A549 (cell line): Measurements from ENCODE around the gene CTSA.

Experiments used
- CHD2 ChIP-seq: fragments of 150-350 bp; IDR thresholded peaks from 2 replicates; pipeline ENCODE4 v1.6.1; 2014; ENCODE audit warnings: low read length; ENCODE audit not compliant: partially characterized antibody
- EP300 ChIP-seq, 2 experiments: fragments of >200 bp; sonication (Bioruptor Twin); formaldehyde crosslinking; IDR thresholded peaks; 2 replicates in 1 of 2; 3 replicates in 1 of 2; pipeline ENCODE4 v1.6.1; 2016 to 2017
- HOXB13 ChIP-seq: fragments of 250-450 bp; sonication (Bioruptor Pico); IDR thresholded peaks from 2 replicates; pipeline ENCODE4 v1.5.0; 2020; ENCODE audit warnings: low read depth, mild to moderate bottlenecking, moderate library complexity
- MAZ ChIP-seq: fragments of 150-350 bp; IDR thresholded peaks from 2 replicates; pipeline ENCODE4 v1.6.1; 2014; ENCODE audit warnings: antibody characterized with exemption, low read depth, low read length, borderline replicate concordance
- POLR2A ChIP-seq: IDR thresholded peaks from 2 replicates; pipeline ENCODE4 v1.6.1; 2012; ENCODE audit warnings: mild to moderate bottlenecking, low read length
- TP53 ChIP-seq: fragments of 250-450 bp; sonication (Bioruptor Pico); IDR thresholded peaks from 2 replicates; pipeline ENCODE4 v1.5.0; 2021; ENCODE audit warnings: mild to moderate bottlenecking, moderate library complexity
- TF ChIP-seq, protein P1 (sequence below): fragments of >200 bp; sonication (Bioruptor Twin); formaldehyde crosslinking; IDR thresholded peaks from 3 replicates; pipeline ENCODE4 v1.5.1; 2016

DNA sequence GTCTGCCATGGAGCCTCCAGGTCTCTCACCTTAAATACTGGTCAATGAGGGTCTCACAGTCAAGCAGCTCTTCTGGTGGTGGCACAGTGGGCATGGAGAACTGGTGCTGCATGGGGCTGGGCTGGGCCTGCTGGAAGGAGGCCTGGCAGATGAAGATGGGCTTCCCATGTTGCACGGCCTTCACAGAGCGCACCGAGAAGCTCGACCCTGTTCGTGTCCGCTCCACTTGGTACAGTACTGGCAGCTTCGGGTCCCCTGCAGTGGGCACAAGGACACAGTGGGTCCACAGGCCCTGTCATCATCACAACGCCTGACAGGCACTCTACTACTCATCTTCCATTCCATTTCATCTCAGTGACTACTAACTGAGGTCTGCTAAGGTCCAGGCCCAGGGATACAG lies 42.7 kb upstream of the CTSA start:
- no peak for TF ChIP-seq POLR2A
- TF ChIP-seq, protein P1, sequence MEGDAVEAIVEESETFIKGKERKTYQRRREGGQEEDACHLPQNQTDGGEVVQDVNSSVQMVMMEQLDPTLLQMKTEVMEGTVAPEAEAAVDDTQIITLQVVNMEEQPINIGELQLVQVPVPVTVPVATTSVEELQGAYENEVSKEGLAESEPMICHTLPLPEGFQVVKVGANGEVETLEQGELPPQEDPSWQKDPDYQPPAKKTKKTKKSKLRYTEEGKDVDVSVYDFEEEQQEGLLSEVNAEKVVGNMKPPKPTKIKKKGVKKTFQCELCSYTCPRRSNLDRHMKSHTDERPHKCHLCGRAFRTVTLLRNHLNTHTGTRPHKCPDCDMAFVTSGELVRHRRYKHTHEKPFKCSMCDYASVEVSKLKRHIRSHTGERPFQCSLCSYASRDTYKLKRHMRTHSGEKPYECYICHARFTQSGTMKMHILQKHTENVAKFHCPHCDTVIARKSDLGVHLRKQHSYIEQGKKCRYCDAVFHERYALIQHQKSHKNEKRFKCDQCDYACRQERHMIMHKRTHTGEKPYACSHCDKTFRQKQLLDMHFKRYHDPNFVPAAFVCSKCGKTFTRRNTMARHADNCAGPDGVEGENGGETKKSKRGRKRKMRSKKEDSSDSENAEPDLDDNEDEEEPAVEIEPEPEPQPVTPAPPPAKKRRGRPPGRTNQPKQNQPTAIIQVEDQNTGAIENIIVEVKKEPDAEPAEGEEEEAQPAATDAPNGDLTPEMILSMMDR, result no peak
- no peak for TF ChIP-seq TP53 (CRISPR knock-in tag)
- no peak for TF ChIP-seq EP300 (IDR thresholded peaks at IDR 0.05)
- TF ChIP-seq CHD2, result no peak
- no peak for TF ChIP-seq HOXB13 (CRISPR knock-in tag)
- no peak for TF ChIP-seq MAZ
